K562 (cell line): Measurements from ENCODE around the gene ERVW-1. TPM values are rescaled to one million over a fixed set of nuclear protein-coding genes. Genes with fewer than 3 reads are reported as not detected.

Source experiments
- ATAC-seq: fragments of 200-7000 bp; cut with Tn5 transposase; 3 replicates; pipeline ENCODE4 v1.9.1; 2020; ENCODE audit warnings: moderate library complexity
- BruUV-seq: library from RNA; stranded (reverse); fragments of 400-500 nt; replicated peaks from 2 replicates; lab custom pipeline; 2021; lab: Mats Ljungman, UMichigan
- CTCF ChIA-PET: fragments of 300-600 bp; formaldehyde crosslinking; extraction: SDS; loops from one replicate; lab custom pipeline; 2021; ENCODE audit warnings: low intra/inter-chr PET ratio; lab: Yijun Ruan, JAX
- POLR2A ChIA-PET: fragments of 300-600, 350-650 bp; sonication (Branson Sonifier 250); formaldehyde crosslinking; extraction: SDS; loops from one replicate; lab custom pipeline; 2021; ENCODE audit warnings: antibody characterized with exemption, inconsistent platforms; lab: Yijun Ruan, JAX
- DNase-seq, 4 experiments: peaks; one replicate each; pipeline versions ENCODE4 v3.0.0 to v3.0.0-alpha.2; 2011 to 2018; ENCODE audit warnings: low spot score in 3 of 4, mixed read lengths in 3 of 4; ENCODE audit errors: extremely low read depth in 1 of 4
- FAIRE-seq: peaks from 2 replicates; lab custom pipeline; 2011; peaks lifted over from hg19 to GRCh38; lab: Jason Lieb, UNC
- H2AFZ ChIP-seq: 2 replicates; pipeline ENCODE4 v1.6.0; 2011; ENCODE audit warnings: low read depth, low read length, control low read depth, inconsistent platforms
- H3K27ac ChIP-seq: fragments of 200-600 bp; 3 replicates; pipeline ENCODE4 v1.8.0; 2011; ENCODE audit warnings: low read depth, mild to moderate bottlenecking, control low read depth, inconsistent platforms, low read length, moderate library complexity, mixed read lengths; ENCODE audit errors: extremely low read depth
- H3K27me3 ChIP-seq, 2 experiments: fragments of 300-600 bp in 1 of 2; 2 replicates in 1 of 2; 3 replicates in 1 of 2; pipeline versions ENCODE4 v1.6.0 to v1.8.0; 2011; ENCODE audit warnings: inconsistent platforms in 2 of 2, low read length in 2 of 2, mild to moderate bottlenecking in 1 of 2, mixed read lengths in 1 of 2, moderate library complexity in 1 of 2; ENCODE audit not compliant: control insufficient read depth in 2 of 2, insufficient read depth in 2 of 2
- H3K36me3 ChIP-seq: fragments of 300-600 bp; 3 replicates; pipeline ENCODE4 v1.8.0; 2011; ENCODE audit warnings: mild to moderate bottlenecking, low read length, inconsistent platforms; ENCODE audit not compliant: control insufficient read depth, insufficient read depth
- H3K4me1 ChIP-seq, 2 experiments: fragments of 200-600 bp in 1 of 2; replicated peaks in 1 of 2; 2 replicates in 1 of 2; 3 replicates in 1 of 2; pipeline versions ENCODE4 v1.5.1 to v1.8.0; 2011; ENCODE audit warnings: inconsistent platforms in 2 of 2, low read length in 2 of 2, mild to moderate bottlenecking in 1 of 2, mixed read lengths in 1 of 2, moderate library complexity in 1 of 2; ENCODE audit not compliant: control insufficient read depth in 2 of 2, insufficient read depth in 2 of 2
- H3K4me2 ChIP-seq: 2 replicates; pipeline ENCODE4 v1.6.1; 2011; ENCODE audit warnings: low read length, control low read depth, inconsistent platforms, mixed read lengths; ENCODE audit not compliant: insufficient read depth
- H3K4me3 ChIP-seq: fragments of 200-600 bp; sonication (generic), shearing (Covaris generic); 2 replicates; pipeline ENCODE4 v1.5.1; 2016; ENCODE audit warnings: control low read depth, inconsistent platforms
- H3K79me2 ChIP-seq: fragments of 200-600 bp; 3 replicates; pipeline ENCODE4 v1.8.0; 2011; ENCODE audit warnings: low read length, inconsistent platforms; ENCODE audit not compliant: control insufficient read depth, insufficient read depth
- H3K9ac ChIP-seq, 2 experiments: 2 replicates each; pipeline versions ENCODE4 v1.6.0 to v1.6.1; 2011; ENCODE audit warnings: low read depth in 2 of 2, low read length in 2 of 2, control low read depth in 1 of 2, inconsistent platforms in 1 of 2, mild to moderate bottlenecking in 1 of 2, mixed read lengths in 1 of 2; ENCODE audit not compliant: insufficient read depth in 1 of 2
- H3K9me1 ChIP-seq: one replicate; pipeline ENCODE4 v1.6.0; 2011; ENCODE audit warnings: inconsistent platforms, mild to moderate bottlenecking, low read length, moderate library complexity; ENCODE audit not compliant: control insufficient read depth, insufficient read depth
- H3K9me3 ChIP-seq: replicated peaks from 2 replicates; pipeline ENCODE4 v1.5.1; 2011; ENCODE audit warnings: low read depth, low read length, inconsistent platforms; ENCODE audit not compliant: control insufficient read depth, insufficient read depth
- H4K20me1 ChIP-seq: replicated peaks from 2 replicates; pipeline ENCODE4 v1.6.1; 2011; ENCODE audit warnings: low read length, inconsistent platforms, mixed read lengths; ENCODE audit not compliant: control insufficient read depth, insufficient read depth
- BACH1 ChIP-seq: fragments of 200-800 bp; sonication (Bioruptor generic); IDR thresholded peaks from 2 replicates; pipeline ENCODE4 v1.6.1; 2016; ENCODE audit warnings: missing genetic modification characterization, missing compliant biosample characterization
- BRCA1 ChIP-seq, 2 experiments: fragments of 450-650 bp in 1 of 2; sonication (generic) in 1 of 2; formaldehyde crosslinking in 1 of 2; IDR thresholded peaks; 2 replicates each; pipeline versions ENCODE4 v1.5.0 to v1.6.1; 2017 to 2020; ENCODE audit warnings: mild to moderate bottlenecking in 1 of 2, missing genetic modification reagents in 1 of 2
- CUX1 ChIP-seq: fragments of 200-800 bp; sonication (Bioruptor generic); IDR thresholded peaks from 2 replicates; pipeline ENCODE4 v1.6.1; 2016; ENCODE audit warnings: missing genetic modification characterization, missing compliant biosample characterization
- FOS ChIP-seq: IDR thresholded peaks from 3 replicates; pipeline ENCODE4 v1.6.1; 2011; ENCODE audit not compliant: insufficient read length; ENCODE audit errors: extremely low read depth
- ILF3 ChIP-seq: fragments of 450-650 bp; IDR thresholded peaks from 2 replicates; pipeline ENCODE4 v1.6.1; 2018; ENCODE audit warnings: antibody characterized with exemption, mild to moderate bottlenecking, moderate library complexity, borderline replicate concordance
- LCOR ChIP-seq: sonication (generic); formaldehyde crosslinking; IDR thresholded peaks from 2 replicates; pipeline ENCODE4 v1.8.0; 2022; ENCODE audit warnings: mild to moderate bottlenecking, missing genetic modification reagents
- MTA1 ChIP-seq: fragments of 450-650 bp; IDR thresholded peaks from 2 replicates; pipeline ENCODE4 v1.6.1; 2017; ENCODE audit warnings: borderline replicate concordance
- NFIC ChIP-seq: fragments of 450-650 bp; IDR thresholded peaks from 2 replicates; pipeline ENCODE4 v1.6.1; 2017; ENCODE audit warnings: mild to moderate bottlenecking, inconsistent platforms
- SMAD3 ChIP-seq: fragments of 450-650 bp; formaldehyde crosslinking; conservative IDR thresholded peaks from 2 replicates; pipeline ENCODE4 v1.4.0; 2020; ENCODE audit warnings: mild to moderate bottlenecking
- YY1 ChIP-seq, 3 experiments: IDR thresholded peaks; 2 replicates each; pipeline ENCODE4 v1.6.1; 2011; ENCODE audit warnings: low read length in 2 of 3, mild to moderate bottlenecking in 2 of 3, moderate library complexity in 2 of 3, borderline replicate concordance in 1 of 3, control low read depth in 1 of 3, low read depth in 1 of 3; ENCODE audit not compliant: insufficient read depth in 3 of 3, insufficient replicate concordance in 2 of 3, control insufficient read depth in 1 of 3, insufficient read length in 1 of 3; ENCODE audit errors: extremely low read depth in 1 of 3
- ZEB2 ChIP-seq: fragments of 450-650 bp; IDR thresholded peaks from 2 replicates; pipeline ENCODE4 v1.6.1; 2016
- ZNF239 ChIP-seq: fragments of 250-450 bp; sonication (Bioruptor Pico); IDR thresholded peaks from 2 replicates; pipeline ENCODE4 v1.4.0; 2020; ENCODE audit warnings: mild to moderate bottlenecking
- WGBS: fragments of 100-300 bp; shearing (Covaris generic); methylation state at CpG from one replicate; pipeline ENCODE4 v1.1.6; 2016; ENCODE audit warnings: low coverage, mixed read lengths; ENCODE audit not compliant: insufficient coverage; ENCODE audit errors: missing lambda C conversion rate; 5-methylcytosine and 5-hydroxymethylcytosine counted together
- in situ Hi-C: fragments of 300-500 bp; cut with MboI; formaldehyde crosslinking; loops from 4 replicates; pipeline ENCODE4 v1.15.0; 2018; ENCODE audit warnings: inconsistent platforms, mixed read lengths
- intact Hi-C: fragments of 100-400 bp; cut with micrococcal nuclease; formaldehyde crosslinking; loops from 2 replicates; pipeline ENCODE4 v1.14.2; 2022
- polyA plus RNA-seq, 8 experiments: library from polyadenylated mRNA; depleted of rRNA in 4 of 8; stranded (reverse) in 5 of 8; unstranded in 3 of 8; fragments of >200 nt; fragmentation: Nextera tagmentation in 2 of 8; fragmentation: Illumina TruSeq in 1 of 8; extraction: Ambion mirVana in 2 of 8; extraction: Trizol in 1 of 8; gene quantifications; 2 replicates each; pipeline versions ENCODE4 v1.2.1 to v1.2.3, GENCODE V29; 2011 to 2014; ENCODE audit warnings: inconsistent platforms in 1 of 8, missing spikeins in 1 of 8
- total RNA-seq, 7 experiments: library from RNA; depleted of rRNA in 6 of 7; stranded (reverse); fragments of >200 nt in 6 of 7; fragmentation: Illumina TruSeq in 2 of 7; extraction: Trizol in 2 of 7; gene quantifications; 2 replicates each; pipeline versions ENCODE4 v1.2.1 to v1.2.3, GENCODE V29; 2011 to 2021; ENCODE audit warnings: low replicate concordance in 1 of 7
- TF ChIP-seq, protein P1 (sequence below): sonication (generic); formaldehyde crosslinking; IDR thresholded peaks from 2 replicates; pipeline ENCODE4 v1.4.0; 2020; ENCODE audit warnings: mild to moderate bottlenecking, missing genetic modification reagents
- TF ChIP-seq, protein P2 (sequence below): fragments of 450-650 bp; formaldehyde crosslinking; conservative IDR thresholded peaks from 2 replicates; pipeline ENCODE4 v1.4.0; 2022; ENCODE audit warnings: mild to moderate bottlenecking, missing genetic modification characterization

The ERVW-1 gene
- total and polyA plus RNA-seq, 9 of the 15 experiments (the other 6 are each of a cell fraction or from before 2014, with no cell fraction given): not detected

GRCh38 chr7:92460510-92460909, 17.2 kb downstream of the ERVW-1 start:
- in situ Hi-C loops (no loop called here), intact Hi-C loops (loop anchor here (2.0 kb wide), 1 partner anchor 580 kb away; the partner anchor contains the start of gene MTERF1)
- ChIA-PET CTCF (interaction anchor here (1.0 kb wide), 1 partner anchor 580 kb away, joined by 4 read pairs; the partner anchor contains the start of gene MTERF1), POLR2A (interaction anchor here (1.4 to 2.0 kb wide), 2 partner anchors 10 to 13 kb away, joined by 5 to 15 read pairs; partner anchors contain the start of gene GATAD1)
- FAIRE-seq: no peak
- H3K9me1 ChIP-seq: no peaks in the 10 kb centered on the region
- no peaks in the 10 kb centered on the region for H3K79me2 ChIP-seq
- peaks cover 25% of the 10 kb centered on the region for H3K36me3 ChIP-seq
- no peaks in the 10 kb centered on the region for H3K9me3 ChIP-seq
- no TSS peak for BruUV-seq
- DNase-seq: no peak
- ATAC-seq: no peak
- no peaks in the 10 kb centered on the region for H4K20me1 ChIP-seq
- peaks cover 0 to 4% of the 10 kb centered on the region in 2 experiments; a peak in 2 of 5 replicates for H3K4me1 ChIP-seq
- peak overlapping the region; percentile 86; the same call in 1 of the 2 replicates for H2AFZ ChIP-seq
- H3K4me2 ChIP-seq: no peak overlapping the region
- no peak overlapping the region for H3K4me3 ChIP-seq
- no peak overlapping the region for H3K9ac ChIP-seq
- no peaks in the 10 kb centered on the region for H3K27me3 ChIP-seq
- no peak overlapping the region for H3K27ac ChIP-seq
- 70% methylated on average over 4 of the region's 4 CpGs for WGBS
- no peak for TF ChIP-seq ILF3
- no peak for TF ChIP-seq SMAD3 (CRISPR knock-in tag)
- TF ChIP-seq FOS: no peak
- no peak for TF ChIP-seq BACH1 (tag)
- no peak for TF ChIP-seq MTA1
- TF ChIP-seq NFIC: no peak
- TF ChIP-seq YY1 (IDR thresholded peaks at IDR 0.05; ENCODE audit: borderline replicate concordance in 1 of 3, control insufficient read depth in 1 of 3, extremely low read depth in 1 of 3, insufficient read depth in 3 of 3, insufficient read length in 1 of 3, insufficient replicate concordance in 2 of 3, low read depth in 1 of 3, low read length in 2 of 3): no peak
- no peak for TF ChIP-seq ZEB2
- TF ChIP-seq, protein P1, sequence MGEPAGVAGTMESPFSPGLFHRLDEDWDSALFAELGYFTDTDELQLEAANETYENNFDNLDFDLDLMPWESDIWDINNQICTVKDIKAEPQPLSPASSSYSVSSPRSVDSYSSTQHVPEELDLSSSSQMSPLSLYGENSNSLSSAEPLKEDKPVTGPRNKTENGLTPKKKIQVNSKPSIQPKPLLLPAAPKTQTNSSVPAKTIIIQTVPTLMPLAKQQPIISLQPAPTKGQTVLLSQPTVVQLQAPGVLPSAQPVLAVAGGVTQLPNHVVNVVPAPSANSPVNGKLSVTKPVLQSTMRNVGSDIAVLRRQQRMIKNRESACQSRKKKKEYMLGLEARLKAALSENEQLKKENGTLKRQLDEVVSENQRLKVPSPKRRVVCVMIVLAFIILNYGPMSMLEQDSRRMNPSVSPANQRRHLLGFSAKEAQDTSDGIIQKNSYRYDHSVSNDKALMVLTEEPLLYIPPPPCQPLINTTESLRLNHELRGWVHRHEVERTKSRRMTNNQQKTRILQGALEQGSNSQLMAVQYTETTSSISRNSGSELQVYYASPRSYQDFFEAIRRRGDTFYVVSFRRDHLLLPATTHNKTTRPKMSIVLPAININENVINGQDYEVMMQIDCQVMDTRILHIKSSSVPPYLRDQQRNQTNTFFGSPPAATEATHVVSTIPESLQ (CRISPR knock-in tag): no peak
- TF ChIP-seq CUX1 (CRISPR knock-in tag): no peak
- TF ChIP-seq BRCA1 (IDR thresholded peaks at IDR 0.05): no peak
- TF ChIP-seq BRCA1 (CRISPR knock-in tag; IDR thresholded peaks at IDR 0.05): no peak
- TF ChIP-seq LCOR (CRISPR knock-in tag): no peak
- TF ChIP-seq, protein P2, sequence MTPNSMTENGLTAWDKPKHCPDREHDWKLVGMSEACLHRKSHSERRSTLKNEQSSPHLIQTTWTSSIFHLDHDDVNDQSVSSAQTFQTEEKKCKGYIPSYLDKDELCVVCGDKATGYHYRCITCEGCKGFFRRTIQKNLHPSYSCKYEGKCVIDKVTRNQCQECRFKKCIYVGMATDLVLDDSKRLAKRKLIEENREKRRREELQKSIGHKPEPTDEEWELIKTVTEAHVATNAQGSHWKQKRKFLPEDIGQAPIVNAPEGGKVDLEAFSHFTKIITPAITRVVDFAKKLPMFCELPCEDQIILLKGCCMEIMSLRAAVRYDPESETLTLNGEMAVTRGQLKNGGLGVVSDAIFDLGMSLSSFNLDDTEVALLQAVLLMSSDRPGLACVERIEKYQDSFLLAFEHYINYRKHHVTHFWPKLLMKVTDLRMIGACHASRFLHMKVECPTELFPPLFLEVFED: no peak
- TF ChIP-seq ZNF239 (CRISPR knock-in tag): no peak
